GM20000 (cell line): ENCODE data around the gene VIPAS39.
"Not testable (repeated sequence)": the region's sequence is repeated elsewhere in the genome, so short reads cannot be mapped to it uniquely, and the experiment has no call there.

Experiments used
- DNase-seq: peaks from one replicate; pipeline ENCODE4 v3.0.0; 2012; ENCODE audit warnings: low spot score
- TF ChIP-seq, protein P1 (sequence below): IDR thresholded peaks from 2 replicates; pipeline ENCODE4 v1.5.1; 2012; ENCODE audit warnings: mild to moderate bottlenecking, control low read depth; ENCODE audit errors: extremely low read depth, missing control alignments

The VIPAS39 gene

DNA sequence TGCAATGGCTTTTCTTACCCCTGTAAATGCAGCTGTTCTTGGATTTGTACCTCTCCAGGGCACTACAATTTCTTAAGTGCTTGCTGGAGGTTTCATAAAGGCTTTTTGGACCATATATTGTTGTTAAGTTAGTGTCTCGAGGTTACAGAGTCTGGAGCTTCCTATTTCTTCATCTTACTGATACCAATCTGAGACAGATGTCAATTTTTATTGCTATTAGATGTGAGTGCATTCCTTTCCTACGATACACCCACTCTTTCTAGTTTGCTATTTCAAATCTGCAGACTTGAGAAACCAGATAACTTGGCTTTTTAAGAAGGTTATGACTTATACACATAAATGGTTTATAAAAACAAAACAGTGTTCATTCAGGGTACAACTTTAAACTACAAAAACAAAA, 36.2 kb downstream of the VIPAS39 start:
- TF ChIP-seq, protein P1, sequence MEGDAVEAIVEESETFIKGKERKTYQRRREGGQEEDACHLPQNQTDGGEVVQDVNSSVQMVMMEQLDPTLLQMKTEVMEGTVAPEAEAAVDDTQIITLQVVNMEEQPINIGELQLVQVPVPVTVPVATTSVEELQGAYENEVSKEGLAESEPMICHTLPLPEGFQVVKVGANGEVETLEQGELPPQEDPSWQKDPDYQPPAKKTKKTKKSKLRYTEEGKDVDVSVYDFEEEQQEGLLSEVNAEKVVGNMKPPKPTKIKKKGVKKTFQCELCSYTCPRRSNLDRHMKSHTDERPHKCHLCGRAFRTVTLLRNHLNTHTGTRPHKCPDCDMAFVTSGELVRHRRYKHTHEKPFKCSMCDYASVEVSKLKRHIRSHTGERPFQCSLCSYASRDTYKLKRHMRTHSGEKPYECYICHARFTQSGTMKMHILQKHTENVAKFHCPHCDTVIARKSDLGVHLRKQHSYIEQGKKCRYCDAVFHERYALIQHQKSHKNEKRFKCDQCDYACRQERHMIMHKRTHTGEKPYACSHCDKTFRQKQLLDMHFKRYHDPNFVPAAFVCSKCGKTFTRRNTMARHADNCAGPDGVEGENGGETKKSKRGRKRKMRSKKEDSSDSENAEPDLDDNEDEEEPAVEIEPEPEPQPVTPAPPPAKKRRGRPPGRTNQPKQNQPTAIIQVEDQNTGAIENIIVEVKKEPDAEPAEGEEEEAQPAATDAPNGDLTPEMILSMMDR = no peak
- no peak for DNase-seq

- DNase-seq = no peak
- TF ChIP-seq, protein P1 = no peak
Measured at GRCh38 chr14:77416836-77417235, 40.6 kb downstream of the VIPAS39 start.

DNA sequence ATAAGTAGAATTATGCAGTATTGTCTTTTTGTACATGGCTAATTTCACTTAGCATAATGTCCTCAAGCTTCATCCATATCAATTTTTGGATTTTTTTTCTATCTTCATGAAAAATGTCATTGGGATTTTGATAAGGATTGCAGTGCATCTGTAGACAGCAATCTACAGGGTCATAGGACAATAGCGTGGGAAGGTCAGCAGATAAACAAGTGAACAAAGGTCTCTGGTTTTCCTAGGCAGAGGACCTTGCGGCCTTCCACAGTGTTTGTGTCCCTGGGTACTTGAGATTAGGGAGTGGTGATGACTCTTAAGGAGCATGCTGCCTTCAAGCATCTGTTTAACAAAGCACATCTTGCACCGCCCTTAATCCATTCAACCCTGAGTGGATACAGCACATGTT, 41.3 kb downstream of the VIPAS39 start:
- DNase-seq = not testable (repeated sequence)

- DNase-seq = not testable (repeated sequence)
Measured at GRCh38 chr14:77415403-77416030, 41.9 kb downstream of the VIPAS39 start.

DNA sequence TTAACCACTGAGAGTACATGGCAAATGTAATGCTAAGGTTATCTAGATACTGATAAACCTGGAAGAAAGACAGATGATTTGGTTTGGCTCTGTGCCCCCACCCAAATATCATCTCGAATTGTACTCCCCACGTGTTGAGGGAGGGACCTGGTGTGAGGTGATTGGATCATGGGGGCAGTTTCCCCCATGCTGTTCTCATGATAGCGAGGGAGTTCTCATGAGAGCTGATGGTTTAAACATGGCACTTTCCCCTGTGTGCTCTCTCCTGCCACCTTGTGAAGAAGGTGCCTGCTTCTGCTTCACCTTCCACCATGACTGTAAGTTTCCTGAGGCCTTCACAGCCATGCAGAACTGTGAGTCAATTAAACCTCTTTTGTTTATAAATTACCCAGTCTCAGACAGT, 48.3 kb downstream of the VIPAS39 start:
- DNase-seq = no peak
- TF ChIP-seq, protein P1 = no peak

GRCh38 chr14:77407158-77407557, 50.2 kb downstream of the VIPAS39 start:
- TF ChIP-seq, protein P1 = no peak

GRCh38 chr14:77406718-77407117, 50.7 kb downstream of the VIPAS39 start:
- DNase-seq = no peak
- TF ChIP-seq, protein P1 = no peak

More at GRCh38 chr14:77407158-77407557, 50.2 kb downstream of the VIPAS39 start:
- DNase-seq = no peak

DNA sequence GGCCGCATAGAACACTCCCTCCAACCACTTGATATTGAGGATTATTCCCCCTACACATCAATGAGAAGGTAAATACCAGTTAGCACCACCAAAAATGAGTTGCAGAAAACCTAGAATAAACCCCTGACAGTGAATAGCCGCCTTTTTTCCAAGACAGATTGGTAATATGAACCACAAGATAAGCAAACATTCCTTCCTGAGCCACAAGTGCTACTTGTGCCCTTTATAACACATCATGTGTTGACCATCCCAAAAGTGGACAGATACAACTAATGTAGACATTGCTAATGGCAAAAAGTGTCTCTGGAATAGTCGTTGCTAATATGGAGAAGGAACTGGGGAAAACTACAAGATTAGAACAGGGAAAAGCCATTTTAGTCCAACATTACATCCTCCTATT, 51.3 kb downstream of the VIPAS39 start:
- TF ChIP-seq, protein P1 = no peak
- DNase-seq = no peak
